Upper lobe of left lung (tissue), 6 donors: ENCODE data around the gene DLGAP4. TPM values are rescaled to one million over a fixed set of nuclear protein-coding genes. Genes with fewer than 3 reads are reported as not detected.

ENCODE experiments used
- ATAC-seq, 2 donors: fragments of 200-7000 bp; cut with Tn5 transposase; one replicate each; pipeline ENCODE4 v1.9.1; 2022; ENCODE audit warnings: mild to moderate bottlenecking in 2 of 2, moderate library complexity in 2 of 2; ENCODE audit not compliant: low FRiP score in 2 of 2
- DNase-seq, 2 donors: peaks; one replicate each; pipeline ENCODE4 v3.0.0-alpha.2; 2019 to 2020
- H3K27ac ChIP-seq, 4 donors: fragments of 200-600 bp; sonication (generic); one replicate each; pipeline ENCODE4 v1.5.1; 2016 to 2019
- H3K27me3 ChIP-seq, 4 donors: fragments of 200-600 bp; sonication (generic); one replicate each; pipeline ENCODE4 v1.5.1; 2017 to 2019
- H3K36me3 ChIP-seq, 4 donors: fragments of 200-600 bp; sonication (generic); one replicate each; pipeline ENCODE4 v1.5.1; 2016 to 2019
- H3K4me1 ChIP-seq, 4 donors: fragments of 200-600 bp; sonication (generic); one replicate each; pipeline ENCODE4 v1.5.1; 2018 to 2019
- H3K4me3 ChIP-seq, 4 donors: fragments of 200-600 bp; sonication (generic); one replicate each; pipeline ENCODE4 v1.5.1; 2017 to 2019; ENCODE audit warnings: mild to moderate bottlenecking in 2 of 4, moderate library complexity in 1 of 4
- H3K9me3 ChIP-seq, 4 donors: fragments of 200-600 bp; sonication (generic); one replicate each; pipeline ENCODE4 v1.5.1; 2018 to 2019
- EP300 ChIP-seq, 4 donors: sonication (generic); formaldehyde crosslinking; IDR thresholded peaks; one replicate each; pipeline ENCODE4 v1.5.1; 2017; ENCODE audit warnings: antibody characterized with exemption in 4 of 4, control low read depth in 2 of 4
- POLR2A ChIP-seq, 4 donors: fragments of 450-650 bp; IDR thresholded peaks; one replicate each; pipeline ENCODE4 v1.5.1; 2016 to 2017; ENCODE audit warnings: antibody characterized with exemption in 4 of 4, mild to moderate bottlenecking in 2 of 4
- POLR2AphosphoS5 ChIP-seq, 2 donors: sonication (generic); formaldehyde crosslinking; IDR thresholded peaks; one replicate each; pipeline ENCODE4 v1.5.1; 2017; ENCODE audit warnings: antibody characterized with exemption in 2 of 2
- WGBS, 2 donors: methylation state at CpG; one replicate each; pipeline ENCODE4 v1.1.5; 2017 to 2018; 5-methylcytosine and 5-hydroxymethylcytosine counted together
- total RNA-seq, 6 donors: library from RNA; depleted of rRNA in 4 of 6; stranded (reverse); fragments of >200 nt in 4 of 6; gene quantifications; one replicate each; pipeline versions ENCODE4 v1.1.0 to v1.2.1, GENCODE V29; 2016 to 2021
- TF ChIP-seq, protein P1 (sequence below), 6 experiments: fragments of 450-650 bp in 4 of 6; fragments of 200-600 bp in 2 of 6; sonication (generic) in 2 of 6; IDR thresholded peaks; one replicate each; pipeline ENCODE4 v1.5.1; 2016 to 2019; ENCODE audit warnings: antibody characterized with exemption in 6 of 6
- donor health status: DM: no; HTN: no; CAD: no; lungs with moderate emphysema.
- donor health status: DM: no; HTN: yes; CAD: no; lungs with severe emphysema.

The DLGAP4 gene
- total RNA-seq, 6 donors from 2014 or later, result 31.5 to 92.0 (median 49.9) TPM

DNA sequence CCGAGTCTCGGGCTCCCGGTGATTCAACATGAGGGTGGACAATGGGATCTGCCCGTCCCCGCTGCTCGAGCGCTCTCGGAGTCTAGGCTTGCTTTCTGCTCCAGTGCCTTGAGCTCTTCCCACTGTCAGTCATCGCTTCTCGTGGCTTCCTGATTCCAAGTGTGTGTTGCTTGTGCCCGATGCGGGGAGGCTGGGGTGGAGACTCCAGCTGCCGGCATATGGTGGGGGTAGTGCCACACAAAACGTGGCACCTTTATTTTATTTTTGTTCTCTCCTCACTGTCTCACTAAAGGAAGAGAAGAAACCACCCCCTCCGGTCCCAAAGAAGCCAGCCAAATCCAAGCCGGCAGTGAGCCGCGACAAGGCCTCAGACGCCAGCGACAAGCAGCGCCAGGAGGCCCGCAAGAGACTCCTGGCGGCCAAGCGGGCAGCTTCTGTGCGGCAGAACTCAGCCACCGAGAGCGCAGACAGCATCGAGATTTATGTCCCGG lies 220.4 kb downstream of the DLGAP4 start:
- Histone ChIP-seq H3K27me3 (no peaks in the 10 kb centered on the region), H3K9me3 (no peaks in the 10 kb centered on the region), H3K4me1 (peaks cover 0 to 9% (median 2%) of the 10 kb centered on the region in 4 donors), H3K27ac (no peak overlapping the region), H3K4me3 (no peak overlapping the region), H3K36me3 (peaks cover 14 to 72% (median 49%) of the 10 kb centered on the region in 4 donors)
- ATAC-seq, result no peak
- DNase-seq, result peak in 1 of 2 donors; percentile 46
- no peak for TF ChIP-seq EP300 (IDR thresholded peaks at IDR 0.05)
- TF ChIP-seq POLR2AphosphoS5 (IDR thresholded peaks at IDR 0.05), result no peak
- TF ChIP-seq, protein P1, sequence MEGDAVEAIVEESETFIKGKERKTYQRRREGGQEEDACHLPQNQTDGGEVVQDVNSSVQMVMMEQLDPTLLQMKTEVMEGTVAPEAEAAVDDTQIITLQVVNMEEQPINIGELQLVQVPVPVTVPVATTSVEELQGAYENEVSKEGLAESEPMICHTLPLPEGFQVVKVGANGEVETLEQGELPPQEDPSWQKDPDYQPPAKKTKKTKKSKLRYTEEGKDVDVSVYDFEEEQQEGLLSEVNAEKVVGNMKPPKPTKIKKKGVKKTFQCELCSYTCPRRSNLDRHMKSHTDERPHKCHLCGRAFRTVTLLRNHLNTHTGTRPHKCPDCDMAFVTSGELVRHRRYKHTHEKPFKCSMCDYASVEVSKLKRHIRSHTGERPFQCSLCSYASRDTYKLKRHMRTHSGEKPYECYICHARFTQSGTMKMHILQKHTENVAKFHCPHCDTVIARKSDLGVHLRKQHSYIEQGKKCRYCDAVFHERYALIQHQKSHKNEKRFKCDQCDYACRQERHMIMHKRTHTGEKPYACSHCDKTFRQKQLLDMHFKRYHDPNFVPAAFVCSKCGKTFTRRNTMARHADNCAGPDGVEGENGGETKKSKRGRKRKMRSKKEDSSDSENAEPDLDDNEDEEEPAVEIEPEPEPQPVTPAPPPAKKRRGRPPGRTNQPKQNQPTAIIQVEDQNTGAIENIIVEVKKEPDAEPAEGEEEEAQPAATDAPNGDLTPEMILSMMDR (IDR thresholded peaks at IDR 0.05), result no peak
- no peak for TF ChIP-seq POLR2A (IDR thresholded peaks at IDR 0.05)
- WGBS, 2 donors, result 93 to 94% methylated on average over 29 of the region's 29 CpGs

DNA sequence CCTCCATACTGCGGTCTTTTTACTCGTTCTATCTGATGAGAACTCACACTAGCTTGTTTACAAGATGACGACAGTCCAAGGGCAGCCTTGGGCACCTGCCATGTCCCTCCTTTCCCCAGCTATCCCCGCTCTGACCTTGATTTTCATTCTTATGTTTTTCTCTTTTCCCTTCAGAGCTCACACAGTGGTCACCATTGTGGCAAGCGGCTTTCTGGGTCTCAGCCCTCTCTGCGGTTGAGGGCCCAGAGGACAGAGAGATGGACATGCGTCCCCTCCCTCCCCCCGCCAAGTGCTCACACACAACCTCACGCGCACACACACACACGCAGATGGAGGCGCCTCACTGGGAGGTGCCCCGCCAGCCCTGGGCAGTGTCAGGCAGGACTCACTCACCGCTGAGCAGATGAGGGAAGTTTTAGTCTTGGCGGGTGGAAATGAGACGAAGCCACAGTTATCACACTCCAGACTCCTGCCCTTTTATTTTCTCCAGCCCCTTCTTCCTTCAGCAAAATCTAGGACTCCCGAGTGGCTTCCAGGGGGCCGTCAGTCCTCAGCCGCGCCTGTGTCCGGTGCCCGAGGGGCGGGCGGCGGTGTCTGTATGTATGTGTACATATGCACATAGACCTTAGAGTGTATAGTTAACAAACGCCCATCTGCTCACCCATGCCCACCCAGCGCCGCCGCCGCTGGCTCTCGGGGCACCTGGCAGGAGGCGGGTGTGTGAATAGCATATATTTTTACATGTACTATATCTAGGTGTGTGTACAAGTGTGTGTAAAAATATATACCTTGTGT lies 221.4 kb downstream of the DLGAP4 start:
- Histone ChIP-seq H3K36me3 (peaks cover 14 to 63% (median 44%) of the 10 kb centered on the region in 4 donors), H3K27ac (no peak overlapping the region), H3K27me3 (no peaks in the 10 kb centered on the region), H3K4me1 (peaks cover 0 to 9% (median 2%) of the 10 kb centered on the region in 4 donors), H3K9me3 (no peaks in the 10 kb centered on the region), H3K4me3 (no peak overlapping the region)
- 92 to 93% methylated on average over 26 to 32 of the region's 32 CpGs for WGBS, 2 donors
- ATAC-seq (no peak), DNase-seq (peak in 1 of 2 donors; percentile 84)
- TF ChIP-seq, protein P1 (IDR thresholded peaks at IDR 0.05), result no peak
- TF ChIP-seq POLR2A (IDR thresholded peaks at IDR 0.05) (no peak), POLR2AphosphoS5 (IDR thresholded peaks at IDR 0.05) (no peak), EP300 (IDR thresholded peaks at IDR 0.05) (no peak)

DNA sequence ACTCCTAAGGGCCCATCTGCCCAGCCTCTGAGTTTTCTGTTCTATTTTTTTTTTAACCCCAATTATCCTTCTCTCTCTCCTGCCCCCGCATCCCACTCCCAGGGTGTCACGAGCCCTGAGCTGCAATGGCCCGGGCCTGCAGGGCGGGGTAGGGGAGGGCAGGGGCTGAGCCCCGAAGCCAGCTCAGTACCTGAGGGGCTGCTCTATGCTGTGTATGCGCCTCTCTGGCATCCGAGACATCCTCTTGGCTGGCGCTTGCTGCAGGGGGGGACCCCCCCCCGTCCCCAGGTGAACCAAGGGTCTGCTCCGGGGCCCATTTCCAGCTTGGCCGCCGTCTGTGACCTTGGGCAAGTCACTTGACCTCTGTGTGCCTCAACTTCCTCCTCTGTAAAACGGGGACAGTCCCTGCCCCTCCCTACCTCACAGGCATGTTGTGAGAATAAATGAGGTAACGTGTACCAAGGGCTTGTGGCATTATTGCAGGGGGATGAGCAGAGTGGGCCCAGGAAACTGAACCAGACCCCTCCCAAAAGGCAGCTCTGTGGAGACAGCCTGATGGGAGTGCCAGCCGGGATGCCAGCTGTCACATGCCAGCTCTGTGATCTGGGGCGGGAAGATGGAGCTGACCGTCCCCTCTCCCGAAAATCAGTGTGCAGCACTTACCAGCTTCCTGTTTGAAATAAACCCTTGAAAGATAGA lies 222.2 kb downstream of the DLGAP4 start:
- DNase-seq (peak in 1 of 2 donors; percentile 41), ATAC-seq (no peak)
- H3K4me1 ChIP-seq, result peaks cover 0 to 2% (median 0%) of the 10 kb centered on the region in 4 donors
- H3K9me3 ChIP-seq, result no peaks in the 10 kb centered on the region
- H3K4me3 ChIP-seq, result no peak overlapping the region
- H3K36me3 ChIP-seq, result peaks cover 14 to 55% (median 44%) of the 10 kb centered on the region in 4 donors
- H3K27ac ChIP-seq, result no peak overlapping the region
- no peaks in the 10 kb centered on the region for H3K27me3 ChIP-seq
- WGBS, 2 donors, result 90% methylated on average over 9 to 18 of the region's 18 CpGs
- no peak for TF ChIP-seq EP300 (IDR thresholded peaks at IDR 0.05)
- no peak for TF ChIP-seq POLR2A (IDR thresholded peaks at IDR 0.05)
- TF ChIP-seq, protein P1 (IDR thresholded peaks at IDR 0.05), result no peak
- no peak for TF ChIP-seq POLR2AphosphoS5 (IDR thresholded peaks at IDR 0.05)

DNA sequence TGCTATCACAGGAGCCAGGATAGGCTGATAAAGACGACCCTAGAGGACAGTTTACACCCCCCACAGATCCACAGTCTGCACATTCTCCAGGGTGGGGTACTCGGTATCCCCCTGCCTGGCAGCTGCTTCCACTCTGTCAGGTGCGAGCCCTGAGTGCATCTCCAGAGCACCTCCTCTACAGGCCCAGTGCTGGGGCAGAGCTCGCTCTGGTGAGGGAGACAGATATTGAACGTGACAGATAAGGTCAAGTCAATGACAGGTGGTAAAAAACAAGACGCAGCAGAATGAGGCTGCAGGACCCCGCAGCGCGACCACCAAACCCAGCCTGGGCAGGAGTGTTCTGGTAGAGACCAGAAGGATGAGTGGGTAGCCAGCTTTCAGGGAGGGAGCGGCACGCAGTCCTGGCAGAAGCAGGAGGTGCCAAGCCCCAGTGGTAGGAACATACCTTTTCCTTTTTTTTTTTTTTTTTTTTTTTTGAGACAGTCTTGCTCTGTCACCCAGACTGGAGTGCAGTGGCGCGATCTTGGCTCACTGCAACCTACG lies 222.8 kb downstream of the DLGAP4 start:
- ATAC-seq, result no peak
- no peaks in the 10 kb centered on the region for H3K9me3 ChIP-seq
- TF ChIP-seq, protein P1 (IDR thresholded peaks at IDR 0.05), result no peak
- no peak for TF ChIP-seq EP300 (IDR thresholded peaks at IDR 0.05)
- no peak for TF ChIP-seq POLR2AphosphoS5 (IDR thresholded peaks at IDR 0.05)
- TF ChIP-seq POLR2A (IDR thresholded peaks at IDR 0.05), result no peak
- peaks cover 14 to 49% (median 42%) of the 10 kb centered on the region in 4 donors for H3K36me3 ChIP-seq
- peak in 1 of 2 donors; percentile 50 for DNase-seq
- no peak overlapping the region for H3K4me3 ChIP-seq
- no peak overlapping the region for H3K27ac ChIP-seq
- no peaks in the 10 kb centered on the region for H3K4me1 ChIP-seq
- 87 to 92% methylated on average over 11 to 14 of the region's 14 CpGs for WGBS, 2 donors
- no peaks in the 10 kb centered on the region for H3K27me3 ChIP-seq
